ENCODE measurements around the gene MED19. TPM values are rescaled to one million over a fixed set of nuclear protein-coding genes. Genes with fewer than 3 reads are reported as not detected.
A peak's percentile ranks its signal among the peaks of the same experiment; 100 is the strongest.

Gene MED19
- total and polyA plus RNA-seq, 11 donors, result 6.0 to 19.8 (median 6.9) TPM

- H3K4me1 ChIP-seq, result peaks cover 2 to 42% (median 14%) of the 10 kb centered on the region in 12 donors
- peaks cover 3 to 75% (median 55%) of the 10 kb centered on the region in 9 donors for H3K36me3 ChIP-seq
- 80 to 94% (median 88%) methylated on average over 2 of the region's 2 CpGs for WGBS, 4 donors
- ATAC-seq (no peak), DNase-seq (no peak)
- intact Hi-C loops (cut with DNase I), result loop anchor here in 4 of 10 donors (5.0 to 10.0 kb wide), 3 partner anchors 53 to 80 kb away; partner anchors contain the start of gene ZDHHC5 (in 3 of the 4)
- H3K27ac ChIP-seq, result no peak overlapping the region
- H3K9me3 ChIP-seq, result no peaks in the 10 kb centered on the region
- TF ChIP-seq POLR2A (IDR thresholded peaks at IDR 0.05), result no peak
- no peak for TF ChIP-seq CTCF (IDR thresholded peaks at IDR 0.05)
- no peak overlapping the region for H3K4me3 ChIP-seq
- H3K27me3 ChIP-seq, result no peaks in the 10 kb centered on the region
Observed at GRCh38 chr11:57744357-57744756, 32.3 kb upstream of the MED19 start.

- Histone ChIP-seq H3K27ac (peak overlapping the region; percentile 92 to 99 (median 96)), H3K27me3 (no peaks in the 10 kb centered on the region), H3K4me1 (peaks cover 2 to 42% (median 14%) of the 10 kb centered on the region in 12 donors), H3K4me3 (peak overlapping the region; percentile 78 to 99 (median 92)), H3K9me3 (no peaks in the 10 kb centered on the region), H3K36me3 (peaks cover 3 to 81% (median 75%) of the 10 kb centered on the region in 9 donors)
- intact Hi-C loops (cut with DNase I), result loop anchor here in 4 of 10 donors (5.0 to 10.0 kb wide), 3 partner anchors 55 to 77 kb away; partner anchors contain the start of gene ZDHHC5 (in 3 of the 4)
- TF ChIP-seq POLR2A (IDR thresholded peaks at IDR 0.05) (no peak), CTCF (IDR thresholded peaks at IDR 0.05) (no peak)
- 5 to 7% (median 5%) methylated on average over 9 to 10 of the region's 10 CpGs for WGBS, 4 donors
- DNase-seq (no peak), ATAC-seq (no peak)
Observed at GRCh38 chr11:57742087-57742452, 30.1 kb upstream of the MED19 start.

GRCh38 chr11:57741132-57742086 lies 29.4 kb upstream of the MED19 start, which contains the start of gene SELENOH:
TSS of gene SELENOH (plus strand) at chr11:57741491. CDS start at chr11:57741596, 105 bp downstream.
- Histone ChIP-seq H3K27me3 (no peaks in the 10 kb centered on the region), H3K27ac (peak within 1 kb of the TSS; percentile 92 to 99 (median 96)), H3K4me1 (peaks cover 2 to 42% (median 14%) of the 10 kb centered on the region in 12 donors), H3K9me3 (no peaks in the 10 kb centered on the region), H3K36me3 (peaks cover 3 to 78% (median 68%) of the 10 kb centered on the region in 9 donors), H3K4me3 (peak within 1 kb of the TSS; percentile 78 to 99 (median 92))
- TF ChIP-seq CTCF (IDR thresholded peaks at IDR 0.05) (peak in 1 of 12 donors; percentile 4), POLR2A (IDR thresholded peaks at IDR 0.05) (peak in 1 of 2 donors; percentile 73)
- intact Hi-C loops (cut with DNase I), result loop anchor here in 6 of 10 donors (1.0 to 10.0 kb wide), 7 partner anchors 20 to 77 kb away; partner anchors contain the start of genes ZDHHC5 (in 3 of the 6), CTNND1 (in 1 of the 6), MED19 (in 1 of the 6) and TMX2 (in 1 of the 6)
- 0 to 2% (median 0%) methylated on average over 21 to 75 of the region's 75 CpGs for WGBS, 4 donors
- peak; percentile 95 to 98 (median 97) for DNase-seq
- ATAC-seq, result peak; percentile 96 to 98 (median 98)

Data from heart left ventricle (tissue), 16 donors.